Hepatocyte (in vitro differentiated cells): ENCODE results near the gene ANKRD17. TPM values are rescaled to one million over a fixed set of nuclear protein-coding genes. Genes with fewer than 3 reads are reported as not detected.

Experiments used
- DNase-seq: peaks from one replicate; pipeline ENCODE4 v3.0.0-alpha.2; 2016; ENCODE audit warnings: low spot score
- H2AFZ ChIP-seq: fragments of 200-600 bp; sonication (generic); 2 replicates; pipeline ENCODE4 v1.6.0; 2016; ENCODE audit warnings: antibody characterized with exemption, mild to moderate bottlenecking
- H3K27ac ChIP-seq: fragments of 200-600 bp; sonication (generic); 2 replicates; pipeline ENCODE4 v1.5.1; 2016; ENCODE audit warnings: mild to moderate bottlenecking
- H3K27me3 ChIP-seq: fragments of 200-600 bp; sonication (generic); 2 replicates; pipeline ENCODE4 v1.6.1; 2016
- H3K36me3 ChIP-seq: fragments of 200-600 bp; sonication (generic); replicated peaks from 2 replicates; pipeline ENCODE4 v1.5.1; 2016; ENCODE audit warnings: low read depth; ENCODE audit not compliant: insufficient read depth
- H3K4me1 ChIP-seq: fragments of 200-600 bp; sonication (generic); 2 replicates; pipeline ENCODE4 v1.5.1; 2016; ENCODE audit warnings: mild to moderate bottlenecking, moderate library complexity; ENCODE audit not compliant: insufficient read depth
- H3K4me2 ChIP-seq: fragments of 200-600 bp; sonication (generic); 2 replicates; pipeline ENCODE4 v1.6.0; 2016
- H3K4me3 ChIP-seq: fragments of 200-600 bp; sonication (generic); 2 replicates; pipeline ENCODE4 v1.5.1; 2016; ENCODE audit warnings: mild to moderate bottlenecking
- H3K79me2 ChIP-seq: fragments of 200-600 bp; sonication (generic); 2 replicates; pipeline ENCODE4 v1.6.0; 2017; ENCODE audit warnings: mild to moderate bottlenecking
- H3K9me2 ChIP-seq: fragments of 200-600 bp; sonication (generic); replicated peaks from 2 replicates; pipeline ENCODE4 v1.6.0; 2017; ENCODE audit warnings: mild to moderate bottlenecking; ENCODE audit not compliant: insufficient read depth
- H3K9me3 ChIP-seq: fragments of 200-600 bp; sonication (generic); 2 replicates; pipeline ENCODE4 v1.5.1; 2016; ENCODE audit warnings: low read depth, mild to moderate bottlenecking
- H4K20me1 ChIP-seq: fragments of 200-600 bp; sonication (generic); 2 replicates; pipeline ENCODE4 v1.6.0; 2016; ENCODE audit warnings: mild to moderate bottlenecking; ENCODE audit not compliant: insufficient read depth, poor library complexity, severe bottlenecking
- EZH2 ChIP-seq: fragments of 200-600 bp; sonication (generic); IDR thresholded peaks from 2 replicates; pipeline ENCODE4 v1.6.1; 2016; ENCODE audit warnings: antibody characterized with exemption, mild to moderate bottlenecking, borderline replicate concordance
- EZH2phosphoT487 ChIP-seq: fragments of 200-600 bp; sonication (generic); IDR thresholded peaks from one replicate; pipeline ENCODE4 v1.6.1; 2018; ENCODE audit warnings: antibody characterized with exemption, mild to moderate bottlenecking, low read depth, moderate library complexity; ENCODE audit not compliant: unreplicated experiment, severe bottlenecking
- WGBS: methylation state at CpG from one replicate; pipeline ENCODE4 v1.1.6; 2016; ENCODE audit warnings: low lambda C conversion rate; ENCODE audit errors: missing lambda C conversion rate; 5-methylcytosine and 5-hydroxymethylcytosine counted together
- polyA plus RNA-seq: library from polyadenylated mRNA; unstranded; fragments of >200 nt; fragmentation: Nextera tagmentation; extraction: Ambion mirVana; gene quantifications from 2 replicates; pipeline ENCODE4 v1.2.1, GENCODE V29; 2016
- total RNA-seq: library from RNA; depleted of rRNA; stranded (reverse); fragments of >200 nt; gene quantifications from 2 replicates; pipeline ENCODE4 v1.2.3, GENCODE V29; 2014
- TF ChIP-seq, protein P1 (sequence below): fragments of 200-600 bp; sonication (generic); IDR thresholded peaks from 2 replicates; pipeline ENCODE4 v1.5.1; 2016; ENCODE audit warnings: antibody characterized with exemption, mild to moderate bottlenecking; ENCODE audit not compliant: poor library complexity

The ANKRD17 gene
- total and polyA plus RNA-seq, 2 experiments from 2014 or later: 31.8 to 55.8 TPM

GRCh38 chr4:73213916-73214653 lies 44.5 kb downstream of the ANKRD17 start:
- Histone ChIP-seq H3K4me3 (no peak overlapping the region), H3K4me2 (no peak overlapping the region), H4K20me1 (peaks cover 51% of the 10 kb centered on the region), H3K27me3 (no peaks in the 10 kb centered on the region), H3K27ac (no peak overlapping the region), H2AFZ (no peak overlapping the region), H3K4me1 (peaks cover 5% of the 10 kb centered on the region), H3K9me2 (no peaks in the 10 kb centered on the region), H3K36me3 (no peaks in the 10 kb centered on the region), H3K9me3 (no peaks in the 10 kb centered on the region), H3K79me2 (peaks cover 99% of the 10 kb centered on the region)
- TF ChIP-seq EZH2: no peak
- 97% methylated on average over 2 of the region's 2 CpGs for WGBS
- DNase-seq: no peak

DNA sequence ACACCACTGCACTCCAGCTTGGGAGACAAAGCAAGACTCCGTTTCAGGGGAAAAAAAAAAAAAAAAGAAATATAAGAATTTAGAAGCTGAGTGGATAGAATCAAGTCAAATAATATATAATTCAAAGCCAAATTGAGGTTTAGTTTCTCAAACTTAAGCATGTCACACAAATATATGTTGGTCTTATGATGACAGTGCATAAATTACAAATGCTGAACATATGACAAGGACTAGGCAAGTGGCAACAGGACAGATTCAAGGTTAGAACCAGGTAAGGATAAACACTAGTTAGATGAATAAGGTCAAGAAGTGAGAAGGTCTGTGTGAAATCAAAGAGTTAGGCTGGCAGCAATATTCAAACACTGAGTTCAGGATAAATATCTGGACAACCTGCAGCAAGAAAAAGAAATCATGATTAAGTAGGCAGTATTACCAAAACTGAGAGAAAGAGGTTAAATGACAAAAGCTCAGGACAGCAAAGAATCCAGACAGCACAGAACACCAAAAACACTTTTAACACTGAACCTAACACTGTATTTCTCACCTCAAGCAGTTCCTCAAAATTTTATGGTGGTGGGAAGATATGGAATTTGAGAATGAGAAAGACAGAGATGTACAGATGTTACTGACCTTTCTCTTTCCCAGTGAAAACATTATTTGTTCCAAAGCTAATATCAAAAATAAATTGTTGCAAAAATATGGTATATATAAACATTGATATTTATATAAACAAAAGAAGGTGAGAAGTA lies 45.4 kb downstream of the ANKRD17 start:
- H3K79me2 ChIP-seq: peaks cover 100% of the 10 kb centered on the region
- H3K4me1 ChIP-seq: peaks cover 5% of the 10 kb centered on the region
- H3K27me3 ChIP-seq: no peaks in the 10 kb centered on the region
- no peak overlapping the region for H3K27ac ChIP-seq
- no peaks in the 10 kb centered on the region for H3K9me2 ChIP-seq
- H2AFZ ChIP-seq: no peak overlapping the region
- H3K4me2 ChIP-seq: no peak overlapping the region
- H3K36me3 ChIP-seq: no peaks in the 10 kb centered on the region
- H3K9me3 ChIP-seq: no peaks in the 10 kb centered on the region
- peaks cover 51% of the 10 kb centered on the region for H4K20me1 ChIP-seq
- WGBS: 100% methylated on average over 1 of the region's 1 CpG
- TF ChIP-seq EZH2: no peak
- TF ChIP-seq, protein P1, sequence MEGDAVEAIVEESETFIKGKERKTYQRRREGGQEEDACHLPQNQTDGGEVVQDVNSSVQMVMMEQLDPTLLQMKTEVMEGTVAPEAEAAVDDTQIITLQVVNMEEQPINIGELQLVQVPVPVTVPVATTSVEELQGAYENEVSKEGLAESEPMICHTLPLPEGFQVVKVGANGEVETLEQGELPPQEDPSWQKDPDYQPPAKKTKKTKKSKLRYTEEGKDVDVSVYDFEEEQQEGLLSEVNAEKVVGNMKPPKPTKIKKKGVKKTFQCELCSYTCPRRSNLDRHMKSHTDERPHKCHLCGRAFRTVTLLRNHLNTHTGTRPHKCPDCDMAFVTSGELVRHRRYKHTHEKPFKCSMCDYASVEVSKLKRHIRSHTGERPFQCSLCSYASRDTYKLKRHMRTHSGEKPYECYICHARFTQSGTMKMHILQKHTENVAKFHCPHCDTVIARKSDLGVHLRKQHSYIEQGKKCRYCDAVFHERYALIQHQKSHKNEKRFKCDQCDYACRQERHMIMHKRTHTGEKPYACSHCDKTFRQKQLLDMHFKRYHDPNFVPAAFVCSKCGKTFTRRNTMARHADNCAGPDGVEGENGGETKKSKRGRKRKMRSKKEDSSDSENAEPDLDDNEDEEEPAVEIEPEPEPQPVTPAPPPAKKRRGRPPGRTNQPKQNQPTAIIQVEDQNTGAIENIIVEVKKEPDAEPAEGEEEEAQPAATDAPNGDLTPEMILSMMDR: no peak
- TF ChIP-seq EZH2phosphoT487: no peak
- no peak overlapping the region for H3K4me3 ChIP-seq
- DNase-seq: no peak

DNA sequence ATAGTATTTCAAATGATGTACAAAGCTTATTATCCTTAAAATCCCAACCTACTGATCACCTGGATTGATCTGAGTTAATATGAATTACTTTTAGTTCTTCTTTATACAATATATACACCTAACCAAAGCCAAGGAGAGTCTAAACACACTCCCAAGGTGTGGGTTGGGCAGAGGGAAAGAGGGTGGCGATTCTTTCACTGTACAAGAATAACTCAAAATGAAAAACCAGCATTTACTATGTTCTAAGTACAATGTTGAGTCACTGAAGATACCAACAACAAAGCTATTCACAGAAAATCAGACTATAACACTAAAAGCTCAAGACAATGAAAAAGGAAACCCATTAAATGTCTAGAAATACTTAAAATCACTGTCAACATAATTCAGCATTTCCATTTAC lies 46.6 kb downstream of the ANKRD17 start:
- H4K20me1 ChIP-seq: peaks cover 47% of the 10 kb centered on the region
- H3K79me2 ChIP-seq: peaks cover 100% of the 10 kb centered on the region
- 100% methylated on average over 1 of the region's 1 CpG for WGBS

More for the DNA sequence above, 46.6 kb downstream of the ANKRD17 start:
- H3K36me3 ChIP-seq: no peaks in the 10 kb centered on the region
- no peaks in the 10 kb centered on the region for H3K27me3 ChIP-seq
- H3K4me3 ChIP-seq: no peak overlapping the region
- H3K9me2 ChIP-seq: no peaks in the 10 kb centered on the region
- H3K9me3 ChIP-seq: no peaks in the 10 kb centered on the region
- no peak overlapping the region for H2AFZ ChIP-seq
- DNase-seq: no peak
- H3K27ac ChIP-seq: no peak overlapping the region
- no peak overlapping the region for H3K4me2 ChIP-seq
- peaks cover 5% of the 10 kb centered on the region for H3K4me1 ChIP-seq
- no peak for TF ChIP-seq EZH2phosphoT487
- TF ChIP-seq EZH2: no peak
- TF ChIP-seq, protein P1: no peak
